GM21390 (cell line): Measurements from ENCODE around the gene STAT1.
"Not testable (repeated sequence)": the region's sequence is repeated elsewhere in the genome, so short reads cannot be mapped to it uniquely, and the experiment has no call there.

Source experiments
- ATAC-seq: cut with Tn5 transposase; IDR thresholded peaks from one replicate; pipeline ENCODE4 v1.9.1; 2021; ENCODE audit not compliant: unreplicated experiment

Gene STAT1

DNA sequence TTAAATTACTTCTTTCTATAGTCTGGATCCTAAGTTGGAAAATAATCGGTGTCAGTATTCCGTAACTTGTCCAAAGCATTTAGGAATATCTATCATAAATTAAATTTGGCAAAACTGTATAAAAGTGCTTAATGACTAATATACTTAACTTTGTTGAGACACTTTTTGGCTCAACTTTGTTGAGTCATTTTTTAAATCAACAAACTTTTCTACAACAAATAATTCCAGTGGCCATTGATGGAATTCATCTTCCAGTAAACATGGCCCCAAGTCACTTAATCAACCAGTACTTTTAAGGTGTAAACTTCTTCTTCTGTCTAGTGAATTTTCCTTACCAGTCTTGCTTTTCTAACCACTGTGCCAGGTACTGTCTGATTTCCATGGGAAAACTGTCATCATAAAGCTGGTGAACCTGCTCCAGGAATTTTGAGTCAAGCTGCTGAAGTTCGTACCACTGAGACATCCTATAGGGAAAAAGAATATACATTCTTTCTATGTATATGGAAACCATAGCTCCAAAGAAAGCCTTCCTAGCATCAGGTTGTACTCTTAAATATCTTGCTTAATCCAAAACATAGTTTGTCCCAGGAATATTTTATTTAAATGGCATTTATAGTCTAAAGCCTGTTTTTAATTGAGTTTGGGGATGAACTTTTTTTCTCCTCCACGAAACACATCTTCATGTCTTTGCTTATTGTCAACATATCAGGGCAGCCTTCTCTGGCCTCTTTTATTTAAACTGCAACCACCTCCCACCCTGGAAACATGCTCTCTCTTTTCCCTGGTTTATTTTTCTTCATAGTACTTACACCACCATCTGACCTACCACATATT lies 4.2 kb downstream of the STAT1 start:
- ATAC-seq, result no peak

DNA sequence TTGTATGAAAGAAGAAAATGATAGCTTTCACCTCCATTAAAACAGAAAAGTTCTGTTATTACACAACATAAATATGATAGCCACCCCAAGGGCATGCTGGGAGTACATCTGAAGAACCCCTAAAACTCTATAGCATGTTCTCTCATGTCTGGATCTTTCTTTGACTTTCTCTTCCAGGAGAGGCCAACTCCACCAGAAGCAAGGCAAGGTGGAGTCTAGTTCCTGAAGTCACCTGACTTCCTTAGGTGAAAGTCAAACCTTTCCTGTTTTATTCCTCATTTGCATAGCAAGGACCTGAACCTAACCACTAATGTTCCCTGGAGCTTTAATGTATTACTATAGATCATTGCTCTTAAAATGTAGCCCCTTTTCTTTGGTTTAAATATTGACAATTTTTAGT lies 5.7 kb downstream of the STAT1 start:
- ATAC-seq, result no peak

DNA sequence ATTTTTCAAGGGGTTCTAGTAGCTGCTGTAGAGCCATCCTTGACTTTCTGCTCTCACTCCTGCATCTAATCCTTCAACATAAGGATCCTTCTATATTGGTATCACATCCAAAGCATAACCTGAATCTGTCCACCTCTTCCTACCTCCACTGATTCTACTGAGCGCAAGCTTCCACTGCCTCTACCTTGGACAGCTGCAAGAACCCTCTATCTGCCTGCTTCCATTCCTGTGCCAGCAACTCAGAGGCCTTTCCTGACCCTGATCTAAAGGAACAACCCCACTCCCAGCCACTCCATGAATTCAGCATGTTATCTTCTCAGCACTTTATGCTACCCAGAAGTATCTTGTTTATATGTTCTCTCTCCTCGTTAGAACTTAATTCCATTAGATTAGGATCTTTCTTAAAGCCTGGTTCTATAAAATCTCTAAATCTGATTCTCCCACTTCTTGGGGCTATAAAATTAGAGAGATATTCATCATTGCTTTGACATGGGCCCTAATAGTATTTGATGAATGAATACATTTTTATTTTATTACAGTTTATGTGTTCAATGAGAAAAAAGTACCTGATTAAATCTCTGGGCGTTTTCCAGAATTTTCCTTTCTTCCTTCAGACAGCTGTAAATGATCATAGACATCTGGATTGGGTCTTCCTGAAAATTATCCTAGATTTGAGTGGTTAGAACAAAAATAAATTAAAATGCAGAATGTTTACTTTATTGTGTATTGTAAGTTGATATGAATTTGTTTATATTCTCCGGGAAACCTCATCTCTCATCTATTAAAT lies 6.8 kb downstream of the STAT1 start:
- no peak for ATAC-seq

DNA sequence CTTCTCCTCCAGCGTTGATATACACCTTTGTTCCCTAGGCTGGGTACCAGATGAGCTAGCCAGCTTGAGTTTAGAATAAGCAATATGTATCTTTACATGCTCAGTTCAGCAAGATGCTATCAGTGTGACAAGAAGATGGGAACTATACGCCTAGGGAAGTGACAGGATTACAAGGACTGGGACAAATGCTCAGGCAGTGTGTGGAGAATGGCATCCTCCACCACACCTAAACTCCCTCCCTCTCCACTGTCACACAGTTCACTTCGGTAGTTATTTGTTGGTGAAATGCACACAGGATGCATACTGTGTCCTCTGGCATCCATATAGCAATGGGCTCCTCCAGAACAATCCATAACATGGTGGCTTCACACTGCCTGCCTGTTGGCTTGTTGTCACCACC lies 7.7 kb downstream of the STAT1 start:
- no peak for ATAC-seq

DNA sequence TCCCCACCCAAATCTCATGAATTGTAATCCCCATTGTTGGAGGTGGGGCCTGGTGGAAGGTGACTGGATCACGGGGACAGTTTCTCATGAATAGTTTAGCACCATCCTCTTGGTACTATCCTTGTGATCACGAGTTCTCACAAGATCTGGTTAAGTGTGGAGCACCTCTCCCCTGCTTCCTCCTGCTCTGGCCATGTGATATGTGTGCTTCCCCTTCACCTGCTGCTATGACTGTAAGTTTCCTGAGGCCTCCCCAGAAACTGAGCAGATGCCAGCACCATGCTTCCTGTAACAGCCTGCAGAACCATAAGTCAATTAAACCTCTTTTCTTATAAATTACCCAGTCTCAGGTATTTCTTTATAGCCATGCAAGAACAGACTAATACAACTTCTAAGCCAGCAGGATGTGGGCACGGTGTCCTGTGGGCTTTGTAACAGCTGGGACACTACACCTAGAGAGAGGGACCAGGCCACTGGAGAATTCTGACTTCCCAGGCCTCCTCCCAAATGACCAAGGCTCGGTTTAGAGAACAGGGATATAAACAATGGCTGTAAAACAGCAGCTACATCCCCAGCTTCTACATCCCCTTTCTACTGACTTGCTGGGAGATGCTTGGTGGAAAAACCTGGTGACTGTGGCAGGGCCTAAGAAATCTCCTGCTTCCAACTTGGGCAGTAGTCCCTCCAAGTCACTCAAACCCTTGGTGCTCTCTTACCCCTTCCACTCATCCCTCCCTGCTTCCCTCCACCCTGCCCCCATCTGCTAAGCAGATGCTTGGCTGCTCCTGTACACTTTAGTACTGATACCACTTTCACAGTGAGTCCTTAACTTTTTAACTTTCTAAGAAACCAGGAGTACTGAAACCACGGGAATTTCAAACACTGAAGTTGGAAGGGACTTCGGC lies 10.3 kb downstream of the STAT1 start:
- no peak for ATAC-seq

DNA sequence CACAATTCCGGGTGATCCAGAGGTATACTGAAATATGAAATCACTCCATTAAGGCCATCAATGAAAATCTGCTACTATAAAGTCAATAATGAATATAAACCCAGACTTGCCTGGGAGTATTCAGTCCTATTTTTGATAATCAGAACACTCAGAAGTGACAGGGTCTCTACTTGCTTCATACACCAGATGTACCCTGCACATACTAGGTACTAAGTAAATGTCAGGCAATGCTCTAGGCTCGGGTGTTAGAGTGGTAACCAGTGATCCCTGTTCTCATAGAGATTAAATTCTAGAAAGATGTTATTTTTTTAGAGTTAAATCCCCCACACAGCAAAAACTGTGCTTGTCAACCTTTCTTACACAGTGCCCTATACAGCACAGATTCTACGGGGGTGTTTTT lies 12.3 kb downstream of the STAT1 start:
- ATAC-seq, result no peak

DNA sequence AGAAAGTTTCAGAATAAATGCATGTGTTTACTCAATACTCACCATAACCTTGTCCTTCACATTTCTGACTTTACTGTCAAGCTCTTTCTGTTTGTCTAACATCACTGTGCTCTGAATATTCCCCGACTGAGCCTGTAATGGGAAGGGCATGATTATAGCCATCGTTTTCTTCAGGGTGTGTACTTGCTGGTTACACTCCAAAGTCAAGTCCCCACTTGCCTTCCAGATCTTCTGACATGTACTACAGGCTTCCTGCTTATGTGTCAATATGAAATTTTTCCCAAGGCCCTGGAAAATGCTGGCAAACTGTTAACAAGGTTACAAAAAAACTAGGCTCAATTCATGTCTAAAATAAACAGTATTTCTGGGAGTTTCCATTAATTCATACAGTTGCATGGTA lies 12.9 kb downstream of the STAT1 start:
- no peak for ATAC-seq

DNA sequence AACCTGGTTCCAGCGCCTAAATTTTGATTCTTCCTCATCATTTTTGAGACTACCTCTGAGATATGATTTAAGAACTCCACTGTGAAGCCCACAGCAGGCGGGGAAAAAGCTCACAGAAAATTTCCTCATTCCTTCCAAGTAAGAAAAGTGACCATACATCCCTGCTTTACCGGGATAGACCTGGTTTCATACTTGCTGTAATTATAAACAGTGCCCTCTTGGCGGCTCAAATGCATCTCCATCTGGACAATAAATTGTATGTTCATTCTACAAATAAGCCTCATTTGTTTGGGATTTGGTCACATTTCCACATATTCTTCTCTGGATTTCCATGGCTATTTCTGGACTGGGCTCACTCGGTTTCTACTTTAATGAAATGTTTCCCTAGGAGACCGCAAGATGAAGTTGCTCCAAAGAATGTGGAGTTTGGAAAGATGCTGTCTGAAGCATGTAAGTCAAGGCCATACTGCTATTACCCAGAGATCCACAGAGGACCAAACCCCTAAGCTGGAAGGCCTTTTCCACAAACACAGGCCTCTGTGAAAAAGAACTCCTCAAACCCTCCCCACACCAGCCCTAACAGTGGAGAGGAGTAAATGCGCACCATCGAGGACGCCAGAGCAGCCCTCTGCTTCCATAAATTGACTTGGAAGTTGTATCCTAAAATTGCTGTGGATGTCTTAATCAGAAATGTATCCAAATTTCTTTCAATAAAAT lies 13.9 kb downstream of the STAT1 start:
- no peak for ATAC-seq

DNA sequence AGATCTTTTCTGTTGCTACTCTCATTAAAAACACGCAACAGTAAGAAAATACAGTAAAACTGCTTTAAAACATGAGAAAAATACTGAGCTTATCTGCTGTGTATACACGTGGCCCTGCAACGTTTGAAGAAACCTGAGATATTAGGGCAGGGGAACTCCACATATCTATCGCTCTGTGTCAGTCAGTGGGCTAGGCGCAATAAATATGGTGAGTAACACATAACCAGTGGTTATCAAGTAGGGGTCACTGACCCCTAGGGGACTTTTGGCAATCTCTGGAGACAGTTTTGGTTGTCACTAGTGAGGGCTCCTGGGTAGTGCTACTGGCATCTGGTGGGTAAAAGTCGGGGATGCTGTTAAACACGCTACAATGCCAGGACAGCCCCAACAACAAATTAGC lies 14.9 kb downstream of the STAT1 start:
- no peak for ATAC-seq

DNA sequence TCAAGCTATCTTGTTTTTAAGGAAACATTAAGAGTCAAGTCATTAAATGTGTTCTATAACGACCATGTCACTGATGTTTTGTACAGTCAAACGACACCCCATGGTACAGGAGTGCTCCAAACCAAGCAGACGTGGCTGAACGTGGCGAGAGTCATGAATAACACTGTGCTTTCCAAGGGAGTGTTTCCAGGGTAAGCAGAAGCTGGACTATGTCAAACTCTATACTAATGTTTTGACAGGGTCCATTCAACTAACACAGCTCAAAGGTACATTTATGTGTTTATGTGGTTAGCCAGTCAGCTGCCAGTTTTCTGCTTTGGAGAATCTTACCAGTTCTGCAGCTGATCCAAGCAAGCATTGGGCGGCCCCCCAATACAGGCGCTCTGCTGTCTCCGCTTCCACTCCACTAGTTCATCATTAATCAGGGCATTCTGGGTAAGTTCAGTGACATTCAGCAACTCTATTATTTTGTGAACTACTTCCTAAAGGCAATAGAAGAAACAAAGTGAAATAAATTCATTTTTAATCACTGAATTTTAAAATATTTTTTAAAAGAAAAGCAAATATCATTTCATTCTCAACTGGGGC lies 16.4 kb downstream of the STAT1 start:
- no peak for ATAC-seq

DNA sequence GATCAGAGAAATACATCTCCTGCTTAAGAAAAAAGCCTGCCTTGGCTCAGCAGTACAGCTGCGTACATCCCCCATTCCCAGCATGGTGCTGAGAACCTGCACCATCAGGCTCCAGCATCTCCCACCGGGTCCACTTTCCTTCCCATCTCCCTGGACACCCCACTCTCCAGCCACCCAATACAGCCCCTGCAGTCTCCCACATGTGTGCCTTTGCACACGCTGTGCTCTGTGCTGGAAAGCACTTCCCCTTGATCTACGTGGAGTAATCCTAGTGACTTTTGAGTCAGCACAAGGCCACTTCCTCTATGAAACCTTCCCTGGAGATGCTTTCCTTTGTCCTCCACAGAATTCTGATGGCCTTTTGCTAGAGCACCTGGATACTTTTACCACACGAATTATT lies 17.0 kb downstream of the STAT1 start:
- ATAC-seq, result no peak

DNA sequence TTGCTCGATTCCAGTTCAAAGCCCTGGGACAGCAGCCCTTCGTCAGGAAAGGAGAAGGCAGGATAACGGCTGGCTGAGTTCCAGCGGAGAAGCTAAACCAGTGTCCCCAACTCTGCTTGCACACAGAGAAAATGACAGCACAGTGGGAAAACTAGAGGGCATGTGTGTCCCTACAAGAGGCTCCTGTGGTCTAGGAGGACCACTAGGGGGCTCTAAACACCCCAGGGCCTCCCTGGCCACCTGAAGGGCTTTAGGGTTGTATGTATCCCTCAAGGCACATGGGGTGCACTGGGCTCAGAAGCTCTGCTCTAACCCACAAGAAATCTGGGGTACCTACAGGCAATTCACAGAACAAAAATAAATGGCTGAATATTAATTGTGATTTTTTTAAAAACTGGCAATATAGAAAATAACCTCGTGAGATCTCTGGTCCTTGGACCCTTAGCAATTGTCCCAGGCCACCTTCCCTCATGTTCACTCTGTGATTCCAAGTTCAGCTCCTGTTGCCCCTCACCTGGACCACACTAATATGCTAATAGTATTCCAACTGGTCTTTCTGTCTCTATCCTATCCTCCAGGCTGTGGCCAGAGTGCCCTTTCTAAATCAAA lies 17.5 kb downstream of the STAT1 start:
- no peak for ATAC-seq

DNA sequence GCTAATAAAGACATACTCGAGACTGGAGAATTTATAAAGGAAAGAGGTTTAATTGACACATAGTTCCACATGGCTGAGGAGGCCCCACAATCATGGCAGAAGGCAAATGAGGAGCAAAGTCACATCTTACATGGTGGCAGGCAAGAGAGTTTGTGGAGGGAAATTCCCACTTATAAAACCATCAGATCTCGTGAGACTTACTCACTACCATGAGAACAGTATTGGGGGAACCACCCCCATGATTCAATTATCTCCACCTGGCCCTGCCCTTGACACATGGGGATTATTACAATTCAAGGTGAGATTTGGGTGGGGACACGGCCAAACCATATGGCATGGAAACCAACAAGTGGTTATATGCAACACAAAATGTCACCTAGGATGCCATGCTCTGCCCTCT lies 18.7 kb downstream of the STAT1 start:
- not testable (repeated sequence) for ATAC-seq

DNA sequence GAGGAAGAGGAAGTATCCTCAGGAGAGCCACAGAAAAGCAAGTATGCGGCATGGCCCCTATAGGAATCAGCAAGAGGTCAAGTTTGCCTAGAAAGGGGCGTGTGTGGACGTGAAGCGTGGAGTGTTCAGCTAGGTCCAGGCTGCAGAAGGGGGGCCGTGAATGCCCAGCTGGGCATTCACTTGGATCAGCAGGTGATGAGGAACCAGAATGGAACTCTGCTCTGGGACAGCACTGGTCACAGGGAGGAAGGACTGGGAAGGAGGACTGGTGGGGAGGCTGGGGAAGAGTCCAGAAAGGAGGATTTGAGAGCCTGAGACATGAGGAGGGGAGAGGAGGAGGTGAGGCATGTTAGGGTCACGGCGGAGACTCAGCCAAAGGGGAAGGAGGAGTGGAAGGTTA lies 19.8 kb downstream of the STAT1 start:
- no peak for ATAC-seq

DNA sequence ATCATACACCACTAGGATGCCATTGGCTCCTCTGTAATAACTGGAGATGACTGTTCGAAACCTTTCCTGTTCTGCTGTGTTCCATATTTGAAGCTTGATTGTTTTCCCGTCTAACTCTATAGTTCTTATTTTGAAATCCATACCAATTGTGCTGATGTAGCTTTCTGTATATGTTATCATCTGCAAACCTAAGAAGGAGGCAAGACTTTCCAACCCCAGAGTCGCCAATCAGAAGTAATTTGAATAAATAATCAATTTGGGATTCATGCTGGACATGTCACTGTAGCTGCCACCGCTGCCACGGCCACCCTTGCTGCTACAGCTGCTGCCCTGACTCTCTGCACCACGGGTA lies 20.7 kb downstream of the STAT1 start:
- no peak for ATAC-seq

DNA sequence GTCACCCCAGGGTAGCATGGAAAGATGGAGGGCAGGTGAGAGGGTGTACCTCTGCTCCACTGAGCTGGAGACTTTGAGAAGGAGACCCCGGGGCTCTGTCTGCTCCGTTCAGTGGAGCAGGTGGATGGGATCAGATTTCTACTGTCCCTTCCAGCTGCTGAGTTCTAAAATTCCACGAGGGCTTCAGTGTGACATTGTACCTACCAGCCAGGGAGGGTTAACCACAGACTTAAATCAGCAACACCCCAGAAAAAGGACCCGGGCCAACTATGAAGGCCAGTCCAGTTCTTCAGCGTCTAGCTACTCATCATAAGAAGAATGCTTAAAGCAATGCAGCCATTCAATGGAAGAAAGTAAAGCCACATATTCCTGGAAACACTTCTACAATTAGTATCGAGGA lies 23.8 kb downstream of the STAT1 start:
- ATAC-seq, result no peak

DNA sequence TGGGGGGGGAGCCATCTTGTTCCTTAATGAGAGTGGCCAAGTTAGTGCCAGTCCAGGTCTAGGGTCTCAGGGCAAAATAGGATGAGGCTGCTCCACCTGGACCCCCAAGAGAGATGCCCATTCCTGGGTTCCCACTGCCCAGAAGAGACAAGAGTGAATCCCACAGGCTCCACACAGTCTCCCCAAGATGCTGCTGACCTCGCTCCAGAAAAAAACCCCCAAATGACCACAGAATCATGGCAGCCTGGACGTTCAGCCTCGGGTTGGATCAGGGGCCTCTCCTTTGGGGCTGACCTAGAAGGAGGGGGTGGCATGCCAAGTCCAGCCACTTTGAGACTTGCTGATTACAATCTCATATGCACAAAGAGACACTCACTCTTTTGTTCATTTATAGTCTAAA lies 25.1 kb downstream of the STAT1 start:
- no peak for ATAC-seq

DNA sequence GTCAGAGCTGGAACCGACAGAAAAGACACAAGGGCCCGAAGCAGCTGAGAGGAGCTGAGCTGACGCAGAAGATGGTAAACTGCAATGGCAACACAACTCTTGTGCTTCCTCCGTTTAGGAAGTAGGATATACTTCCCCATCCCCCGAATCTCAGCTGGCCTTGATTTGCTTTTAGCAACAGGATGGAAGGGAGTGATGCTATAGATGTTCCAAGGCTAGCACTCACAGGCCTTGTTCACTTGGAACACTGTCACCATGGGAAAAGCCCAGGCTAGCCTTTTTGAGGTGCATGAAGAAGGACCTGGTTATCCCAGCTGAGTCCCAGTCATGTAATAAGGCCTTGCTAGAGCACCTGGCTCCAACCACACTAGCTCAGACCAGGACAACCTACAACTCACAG lies 26.0 kb downstream of the STAT1 start:
- ATAC-seq, result no peak

DNA sequence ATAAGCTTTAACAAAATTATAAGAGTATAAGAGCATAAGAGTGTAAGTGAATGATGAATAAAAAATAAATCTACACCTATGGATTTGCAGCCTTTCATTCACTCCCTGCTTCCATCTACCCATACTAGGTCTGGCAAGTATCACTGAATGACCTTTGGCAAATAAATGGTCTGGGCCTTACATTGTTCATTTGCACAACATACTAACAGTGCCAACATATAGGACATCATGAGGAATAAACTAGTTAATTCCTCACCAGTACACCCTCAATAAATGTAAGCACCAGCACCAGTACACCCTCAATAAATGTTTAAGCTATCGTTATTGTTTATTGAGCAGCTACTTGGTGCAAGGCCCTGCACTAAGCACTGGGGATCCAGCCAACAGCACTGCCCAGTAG lies 26.9 kb downstream of the STAT1 start:
- ATAC-seq, result no peak
